Medulla oblongata (tissue), 1 donor: Measurements from ENCODE around the gene CSRP1.
"Not testable (repeated sequence)": the region's sequence is repeated elsewhere in the genome, so short reads cannot be mapped to it uniquely, and the experiment has no call there.

Source experiments
- DNase-seq: peaks from one replicate; pipeline ENCODE4 v3.0.0-alpha.2; 2015; ENCODE audit errors: extremely low spot score

Gene CSRP1

GRCh38 chr1:201537891-201538611 lies 31.1 kb upstream of the CSRP1 start:
- DNase-seq = no peak

- DNase-seq = no peak
These were observed 30.5 kb upstream of the CSRP1 start for GRCh38 chr1:201537467-201537866.

DNA sequence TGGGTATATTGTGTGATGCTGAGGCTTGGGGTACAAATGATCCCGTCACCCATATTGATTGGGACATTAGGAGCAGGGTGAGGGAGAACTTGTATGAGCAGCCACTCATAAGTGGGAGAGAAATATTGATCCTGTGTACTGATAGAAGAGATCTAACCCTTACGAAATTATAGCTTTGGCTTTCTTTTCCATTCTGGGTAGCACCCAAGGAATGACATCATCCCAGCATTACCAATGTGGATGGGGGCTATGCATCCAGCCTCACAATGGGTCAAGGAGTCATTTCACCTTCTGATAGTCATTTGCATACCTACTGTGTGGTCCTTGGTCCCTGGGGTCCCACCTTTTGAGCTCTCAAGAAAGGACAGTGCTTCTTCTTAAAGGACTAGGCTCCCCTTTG lies 30.1 kb upstream of the CSRP1 start:
- no peak for DNase-seq

DNA sequence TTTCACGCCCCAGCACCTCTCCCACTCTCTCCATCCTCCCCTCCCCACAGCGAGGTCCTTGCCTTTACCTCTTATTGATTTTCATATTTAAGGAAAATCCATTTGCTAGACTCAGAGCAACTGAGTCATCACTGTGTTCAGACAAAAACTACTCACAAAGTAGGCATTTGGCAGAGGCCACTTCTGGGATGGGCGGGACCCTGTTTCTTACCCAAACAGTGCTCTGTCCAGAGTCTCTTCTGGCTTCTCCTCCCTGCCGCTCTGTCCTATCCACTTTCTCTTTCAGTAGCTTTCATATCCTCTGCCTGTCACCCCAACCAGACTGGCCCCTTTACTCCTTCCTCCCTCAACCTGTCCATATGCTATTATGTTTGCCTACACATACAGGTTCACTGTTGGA lies 29.6 kb upstream of the CSRP1 start:
- DNase-seq = no peak

DNA sequence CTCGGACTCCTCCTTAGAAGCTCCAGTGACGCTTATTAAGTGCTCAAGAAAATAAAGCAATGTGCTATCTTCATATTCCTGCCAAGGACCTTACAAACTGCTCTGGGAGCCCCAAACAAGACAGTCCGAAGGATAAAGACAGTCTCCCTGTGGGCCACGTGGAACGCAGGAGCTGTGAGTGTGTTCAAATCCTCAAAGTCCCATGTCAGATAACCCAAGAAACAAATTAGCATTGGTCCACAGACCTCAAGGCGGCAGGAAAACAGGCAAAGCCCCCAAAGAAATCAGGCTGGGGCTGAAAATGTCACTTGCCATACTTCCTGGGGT lies 29.0 kb upstream of the CSRP1 start:
- DNase-seq = no peak

- no peak for DNase-seq
These were observed 28.4 kb upstream of the CSRP1 start for GRCh38 chr1:201535046-201535918.

GRCh38 chr1:201533836-201534235 lies 26.9 kb upstream of the CSRP1 start:
- no peak for DNase-seq

GRCh38 chr1:201531551-201532425 lies 24.9 kb upstream of the CSRP1 start:
- no peak for DNase-seq

- DNase-seq = peak; percentile 92
These were observed 24.0 kb upstream of the CSRP1 start for GRCh38 chr1:201530741-201531531.

DNA sequence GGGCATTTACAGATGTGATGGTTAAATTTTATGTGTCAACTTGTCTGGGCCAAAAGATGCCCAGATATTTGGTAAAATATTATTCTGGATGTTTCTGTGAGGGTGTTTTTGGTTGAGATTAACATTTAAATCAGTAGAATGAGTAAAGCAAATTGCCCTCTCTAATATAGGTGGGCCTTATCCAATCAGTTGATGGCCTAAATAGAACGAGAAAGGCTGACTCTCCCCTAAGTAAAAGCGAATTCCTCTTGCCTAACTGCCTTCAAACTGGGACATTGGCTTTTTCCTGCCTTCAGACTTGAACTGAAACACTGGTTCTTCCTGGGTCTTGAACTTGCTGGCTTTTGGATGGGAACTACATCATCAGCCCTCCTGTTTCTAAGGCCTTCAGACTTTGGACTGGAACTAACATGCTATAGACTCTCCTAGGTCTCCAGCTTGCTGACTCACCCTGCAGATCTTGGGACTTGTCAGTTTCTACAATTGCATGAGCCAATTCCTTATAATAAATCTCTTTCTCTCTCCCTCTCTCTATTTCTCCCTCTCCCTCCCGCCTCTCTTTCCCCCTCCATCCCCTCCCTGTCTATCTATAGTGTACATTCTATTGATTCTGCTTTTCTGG lies 21.8 kb upstream of the CSRP1 start:
- no peak for DNase-seq

DNA sequence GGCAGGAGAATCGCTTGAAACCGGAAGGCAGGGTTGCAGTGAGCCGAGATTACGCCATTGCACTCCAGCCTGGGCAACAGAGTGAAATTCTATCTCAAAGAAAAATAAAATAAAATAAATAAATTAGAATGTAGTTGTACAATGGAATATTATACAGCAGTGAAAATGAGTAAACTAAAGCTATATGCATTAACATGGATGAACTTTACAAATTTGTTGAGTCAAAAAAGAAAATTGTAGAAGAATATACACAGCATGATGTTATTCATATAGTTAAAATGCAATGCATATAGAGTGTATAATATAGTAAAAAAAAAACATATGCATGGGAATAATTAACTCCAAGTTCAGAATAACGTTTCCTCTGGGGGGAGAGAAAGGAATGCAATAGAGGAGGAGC lies 21.0 kb upstream of the CSRP1 start:
- no peak for DNase-seq

- DNase-seq = no peak
These were observed 18.4 kb upstream of the CSRP1 start for GRCh38 chr1:201525193-201525778.

GRCh38 chr1:201520046-201520575 lies 13.2 kb upstream of the CSRP1 start:
- not testable (repeated sequence) for DNase-seq

- DNase-seq = no peak
These were observed 11.1 kb upstream of the CSRP1 start for GRCh38 chr1:201518071-201518470.

DNA sequence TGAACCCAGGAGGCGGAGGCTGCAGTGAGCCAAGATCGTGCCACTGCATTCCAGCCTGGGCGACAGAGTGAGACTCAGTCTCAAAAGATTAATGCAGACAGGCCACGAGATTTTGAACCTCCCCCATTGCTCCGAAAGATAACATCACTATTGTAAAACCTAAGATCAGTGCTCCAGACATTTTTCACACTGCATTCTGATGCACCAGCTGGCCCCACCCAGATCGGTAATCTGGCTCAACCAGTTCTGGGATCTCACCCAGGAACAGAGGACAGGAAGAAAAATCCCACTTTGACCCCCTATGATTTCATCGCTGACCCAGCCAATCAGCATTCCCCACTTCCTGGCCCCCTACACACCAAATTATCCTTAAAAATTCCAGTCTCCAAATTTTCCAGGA lies 10.7 kb upstream of the CSRP1 start:
- DNase-seq = no peak

- no peak for DNase-seq
These were observed 9.7 kb upstream of the CSRP1 start for GRCh38 chr1:201516511-201517127.

GRCh38 chr1:201515895-201516294 lies 9.0 kb upstream of the CSRP1 start:
- no peak for DNase-seq

GRCh38 chr1:201515062-201515750 lies 8.3 kb upstream of the CSRP1 start:
- no peak for DNase-seq

DNA sequence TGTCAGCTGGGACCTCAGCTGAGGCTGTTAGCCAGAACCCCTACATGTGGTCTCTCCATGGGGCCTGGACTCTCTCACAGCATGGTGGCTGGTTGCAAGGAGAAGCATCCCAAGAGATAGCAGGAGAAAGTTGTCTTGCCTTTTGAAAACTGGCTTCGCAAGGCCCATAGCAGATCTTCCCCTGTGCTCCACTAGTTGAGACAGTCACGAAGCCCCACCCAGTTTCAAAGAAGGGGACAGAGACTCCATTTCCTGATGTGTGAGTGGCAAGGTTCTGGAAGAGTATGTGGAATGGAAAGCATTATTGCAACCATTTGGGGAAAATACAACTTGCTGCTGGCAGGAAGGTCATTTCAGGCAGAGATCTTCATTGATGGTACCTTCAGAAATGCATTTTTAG lies 7.5 kb upstream of the CSRP1 start:
- DNase-seq = no peak
